PC-3 (cell line): ENCODE results near the gene POLR3B. TPM values are rescaled to one million over a fixed set of nuclear protein-coding genes. Genes with fewer than 3 reads are reported as not detected.

Experiments
- ATAC-seq: fragments of 200-7000 bp; cut with Tn5 transposase; 2 replicates; pipeline ENCODE4 v1.9.1; 2020; ENCODE audit warnings: mild to moderate bottlenecking, moderate library complexity
- BruUV-seq: library from RNA; stranded (reverse); fragments of 400-500 nt; replicated peaks from 2 replicates; lab custom pipeline; 2021; lab: Mats Ljungman, UMichigan
- CTCF ChIA-PET: fragments of 300-600 bp; sonication (Branson Sonifier 250); formaldehyde crosslinking; loops from one replicate; lab custom pipeline; 2022; ENCODE audit warnings: antibody characterized with exemption; lab: Charles Lee
- POLR2A ChIA-PET: fragments of 300-600 bp; sonication (Branson Sonifier 250); formaldehyde crosslinking; loops from one replicate; lab custom pipeline; 2022; ENCODE audit warnings: antibody characterized with exemption; ENCODE audit not compliant: unreplicated experiment; lab: Charles Lee
- DNase-seq: peaks from one replicate; pipeline ENCODE4 v3.0.0-alpha.2; 2015
- H2AFZ ChIP-seq: fragments of 300-600 bp; sonication (generic); 2 replicates; pipeline ENCODE4 v1.6.0; 2016; ENCODE audit warnings: antibody characterized with exemption, low read length
- H3F3A ChIP-seq: fragments of 300-600 bp; sonication (generic); one replicate; pipeline ENCODE4 v1.6.0; 2017; ENCODE audit warnings: antibody characterized with exemption, low read length, control low read depth, mild to moderate bottlenecking; ENCODE audit not compliant: unreplicated experiment
- H3K27ac ChIP-seq: fragments of 300-600 bp; sonication (generic); 2 replicates; pipeline ENCODE4 v1.5.1; 2016; ENCODE audit warnings: mild to moderate bottlenecking, low read length
- H3K27me3 ChIP-seq: fragments of 300-600 bp; sonication (generic); 2 replicates; pipeline ENCODE4 v1.6.1; 2016; ENCODE audit warnings: low read length, mixed read lengths
- H3K36me3 ChIP-seq: fragments of 300-600 bp; sonication (generic); 2 replicates; pipeline ENCODE4 v1.6.1; 2016; ENCODE audit warnings: low read depth, mixed run types, low read length, mixed read lengths
- H3K4me1 ChIP-seq: fragments of 300-600 bp; sonication (generic); 2 replicates; pipeline ENCODE4 v1.5.1; 2016; ENCODE audit warnings: low read length; ENCODE audit not compliant: insufficient read depth
- H3K4me2 ChIP-seq: fragments of 300-600 bp; sonication (generic); 2 replicates; pipeline ENCODE4 v1.6.0; 2016; ENCODE audit warnings: low read length
- H3K4me3 ChIP-seq: fragments of 300-600 bp; sonication (generic); 2 replicates; pipeline ENCODE4 v1.5.1; 2016; ENCODE audit warnings: mild to moderate bottlenecking, low read length, mixed read lengths
- H3K79me2 ChIP-seq: fragments of 300-600 bp; sonication (generic); 2 replicates; pipeline ENCODE4 v1.6.1; 2017; ENCODE audit warnings: low read length, mixed read lengths
- H3K9ac ChIP-seq: fragments of 300-600 bp; sonication (generic); 2 replicates; pipeline ENCODE4 v1.6.0; 2016; ENCODE audit warnings: mild to moderate bottlenecking, low read length
- H3K9me2 ChIP-seq: fragments of 300-600 bp; sonication (generic); replicated peaks from 2 replicates; pipeline ENCODE4 v1.6.1; 2016; ENCODE audit warnings: mixed run types, low read length, mixed read lengths
- H3K9me3 ChIP-seq: fragments of 300-600 bp; sonication (generic); 2 replicates; pipeline ENCODE4 v1.6.1; 2016; ENCODE audit warnings: low read length, mixed read lengths
- H4K20me1 ChIP-seq: fragments of 300-600 bp; sonication (generic); 2 replicates; pipeline ENCODE4 v1.6.1; 2016; ENCODE audit warnings: low read length, mixed read lengths
- EZH2 ChIP-seq: fragments of 300-600 bp; sonication (generic); IDR thresholded peaks from one replicate; pipeline ENCODE4 v1.6.1; 2017; ENCODE audit warnings: antibody characterized with exemption, mild to moderate bottlenecking, low read length; ENCODE audit not compliant: unreplicated experiment
- EZH2phosphoT487 ChIP-seq: fragments of 300-600 bp; sonication (generic); IDR thresholded peaks from 2 replicates; pipeline ENCODE4 v1.6.1; 2018; ENCODE audit warnings: mild to moderate bottlenecking, antibody characterized with exemption, low read length, borderline replicate concordance
- intact Hi-C: fragments of 100-400 bp; cut with micrococcal nuclease; formaldehyde crosslinking; loops from 2 replicates; pipeline ENCODE4 v1.9.0; 2023
- total RNA-seq: library from RNA; depleted of rRNA; stranded (reverse); fragments of >200 nt; gene quantifications from 2 replicates; pipeline ENCODE4 v1.2.3, GENCODE V29; 2014
- TF ChIP-seq, protein P1 (sequence below): fragments of 300-600 bp; sonication (generic); conservative IDR thresholded peaks from 2 replicates; pipeline ENCODE4 v1.5.1; 2017; ENCODE audit warnings: antibody characterized with exemption, low read depth, mild to moderate bottlenecking, low read length

The POLR3B gene
- total RNA-seq, 1 experiment from 2014 or later = 23.4 TPM

DNA sequence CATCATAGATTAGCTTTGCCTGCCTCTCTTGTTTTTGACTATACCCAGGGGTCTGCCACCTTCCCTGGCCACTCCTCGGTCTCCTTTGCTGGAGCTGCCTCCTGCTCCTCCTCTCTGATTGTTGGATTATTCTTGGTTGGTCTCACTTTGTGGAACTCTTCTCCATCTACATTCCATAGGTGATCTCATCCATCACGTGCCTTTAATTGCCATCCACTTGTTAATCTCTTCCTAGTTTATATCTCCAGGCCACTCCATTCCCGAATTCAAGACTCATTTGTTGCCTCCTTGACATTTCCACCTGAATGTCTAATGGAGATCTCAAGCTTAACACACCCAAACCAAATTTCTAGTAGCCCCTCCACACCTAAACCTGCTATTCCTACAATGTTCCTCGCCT lies 5.4 kb downstream of the POLR3B start:
- TF ChIP-seq EZH2phosphoT487 (no peak), EZH2 (no peak)
- TF ChIP-seq, protein P1, sequence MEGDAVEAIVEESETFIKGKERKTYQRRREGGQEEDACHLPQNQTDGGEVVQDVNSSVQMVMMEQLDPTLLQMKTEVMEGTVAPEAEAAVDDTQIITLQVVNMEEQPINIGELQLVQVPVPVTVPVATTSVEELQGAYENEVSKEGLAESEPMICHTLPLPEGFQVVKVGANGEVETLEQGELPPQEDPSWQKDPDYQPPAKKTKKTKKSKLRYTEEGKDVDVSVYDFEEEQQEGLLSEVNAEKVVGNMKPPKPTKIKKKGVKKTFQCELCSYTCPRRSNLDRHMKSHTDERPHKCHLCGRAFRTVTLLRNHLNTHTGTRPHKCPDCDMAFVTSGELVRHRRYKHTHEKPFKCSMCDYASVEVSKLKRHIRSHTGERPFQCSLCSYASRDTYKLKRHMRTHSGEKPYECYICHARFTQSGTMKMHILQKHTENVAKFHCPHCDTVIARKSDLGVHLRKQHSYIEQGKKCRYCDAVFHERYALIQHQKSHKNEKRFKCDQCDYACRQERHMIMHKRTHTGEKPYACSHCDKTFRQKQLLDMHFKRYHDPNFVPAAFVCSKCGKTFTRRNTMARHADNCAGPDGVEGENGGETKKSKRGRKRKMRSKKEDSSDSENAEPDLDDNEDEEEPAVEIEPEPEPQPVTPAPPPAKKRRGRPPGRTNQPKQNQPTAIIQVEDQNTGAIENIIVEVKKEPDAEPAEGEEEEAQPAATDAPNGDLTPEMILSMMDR = no peak
- peaks cover 9% of the 10 kb centered on the region for H3K4me1 ChIP-seq
- 0 out of 2 replicates have a peak, but pooled peaks cover 6% of the 10 kb centered on the region for H4K20me1 ChIP-seq
- H3K9ac ChIP-seq = no peak overlapping the region
- POLR2A ChIA-PET = no interaction called here
- ATAC-seq = no peak
- H3K79me2 ChIP-seq = peaks cover 58% of the 10 kb centered on the region
- intact Hi-C loops = no loop called here
- no peak overlapping the region for H2AFZ ChIP-seq
- H3K27me3 ChIP-seq = no peaks in the 10 kb centered on the region
- no peak overlapping the region for H3K4me2 ChIP-seq
- no peak overlapping the region for H3K4me3 ChIP-seq
- DNase-seq = no peak
- H3F3A ChIP-seq = no peaks in the 10 kb centered on the region
- H3K27ac ChIP-seq = no peak overlapping the region
- CTCF ChIA-PET = no interaction called here
- peaks cover 20% of the 10 kb centered on the region for H3K36me3 ChIP-seq
- no peaks in the 10 kb centered on the region for H3K9me2 ChIP-seq
- no peaks in the 10 kb centered on the region for H3K9me3 ChIP-seq
- BruUV-seq = no TSS peak

DNA sequence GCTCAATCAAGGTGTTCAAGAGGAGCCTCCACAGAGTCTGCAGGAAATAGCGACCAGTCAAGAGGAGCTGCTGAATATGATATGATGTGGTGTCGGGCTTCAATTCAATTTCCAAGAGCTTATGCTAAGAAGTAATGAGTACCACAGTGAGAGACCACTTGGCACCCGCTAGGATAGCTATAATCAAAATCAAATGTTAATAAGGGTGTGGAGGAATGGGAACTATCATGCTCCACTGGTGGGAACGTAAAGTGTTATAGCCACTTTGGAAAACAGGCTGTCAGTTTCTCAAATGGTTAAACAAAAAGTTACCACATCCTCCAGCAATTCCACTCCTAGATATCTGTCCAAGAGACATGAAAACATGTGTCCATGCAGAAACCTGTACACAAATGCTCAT lies 6.7 kb downstream of the POLR3B start:
- Histone ChIP-seq H3F3A (peaks cover 8% of the 10 kb centered on the region), H3K4me1 (peaks cover 3% of the 10 kb centered on the region), H3K9ac (no peak overlapping the region), H3K27ac (no peak overlapping the region), H3K9me3 (no peaks in the 10 kb centered on the region), H3K27me3 (no peaks in the 10 kb centered on the region), H2AFZ (no peak overlapping the region), H4K20me1 (0 out of 2 replicates have a peak, but pooled peaks cover 6% of the 10 kb centered on the region), H3K36me3 (peaks cover 26% of the 10 kb centered on the region), H3K9me2 (no peaks in the 10 kb centered on the region), H3K4me2 (no peak overlapping the region), H3K79me2 (peaks cover 45% of the 10 kb centered on the region), H3K4me3 (no peak overlapping the region)
- intact Hi-C loops = no loop called here
- ATAC-seq (no peak), DNase-seq (no peak)
- CTCF ChIA-PET = no interaction called here
- BruUV-seq = no TSS peak
- TF ChIP-seq, protein P1 = no peak
- TF ChIP-seq EZH2phosphoT487 = no peak
- no peak for TF ChIP-seq EZH2
- POLR2A ChIA-PET = no interaction called here

DNA sequence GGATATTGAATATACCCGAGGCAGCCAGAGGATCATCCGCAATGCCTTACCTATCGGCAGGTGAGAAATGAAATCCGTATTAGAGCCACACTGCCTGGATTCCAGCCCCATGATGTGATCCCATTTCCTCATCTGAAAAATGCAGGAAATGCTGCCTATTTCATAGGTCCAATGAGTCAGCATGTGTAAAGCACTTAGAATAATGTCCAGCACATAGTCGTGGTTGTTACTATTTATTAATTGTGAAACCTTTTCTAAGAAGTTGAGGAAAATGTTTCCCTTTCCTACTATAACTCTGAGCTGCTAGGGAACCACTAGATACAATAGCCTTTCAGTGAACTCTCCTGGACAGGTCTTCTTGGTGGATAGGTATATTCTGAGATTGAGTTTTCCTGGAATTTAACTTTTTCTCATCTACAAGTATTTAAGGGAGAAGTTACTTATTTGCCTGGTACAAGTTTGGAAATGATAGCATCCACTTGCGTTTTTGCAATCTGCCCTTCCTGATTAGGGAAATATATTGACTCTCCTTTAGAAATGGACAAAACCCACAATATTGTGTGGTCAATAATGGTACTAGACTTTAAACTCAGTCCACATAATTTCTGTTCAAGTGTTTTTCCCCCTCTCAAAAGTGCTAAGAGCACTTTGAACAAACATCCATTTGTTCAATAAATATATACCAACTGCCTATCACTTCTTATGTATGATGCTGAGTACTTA lies 12.2 kb downstream of the POLR3B start:
- H3K27ac ChIP-seq = peak overlapping the region; percentile 50

More for the DNA sequence above, 12.2 kb downstream of the POLR3B start:
- Histone ChIP-seq H3K36me3 (peaks cover 24% of the 10 kb centered on the region), H3K9me2 (no peaks in the 10 kb centered on the region), H3K4me3 (no peak overlapping the region), H3K9ac (no peak overlapping the region), H3K9me3 (no peaks in the 10 kb centered on the region), H4K20me1 (no peaks in the 10 kb centered on the region), H3K4me2 (peak overlapping the region; percentile 39), H3K79me2 (no peaks in the 10 kb centered on the region), H3K27me3 (no peaks in the 10 kb centered on the region), H2AFZ (0 out of 2 replicates have a peak overlapping the region, but pooled peaks have one; percentile 16), H3K4me1 (peaks cover 11% of the 10 kb centered on the region), H3F3A (peaks cover 8% of the 10 kb centered on the region)
- POLR2A ChIA-PET = no interaction called here
- intact Hi-C loops = no loop called here
- no TSS peak for BruUV-seq
- ATAC-seq (peak; percentile 99), DNase-seq (peak; percentile 86)
- CTCF ChIA-PET = no interaction called here
- TF ChIP-seq EZH2 (no peak), EZH2phosphoT487 (no peak)
- TF ChIP-seq, protein P1 = no peak
